ENCODE results near the gene DSCAM.

DNA sequence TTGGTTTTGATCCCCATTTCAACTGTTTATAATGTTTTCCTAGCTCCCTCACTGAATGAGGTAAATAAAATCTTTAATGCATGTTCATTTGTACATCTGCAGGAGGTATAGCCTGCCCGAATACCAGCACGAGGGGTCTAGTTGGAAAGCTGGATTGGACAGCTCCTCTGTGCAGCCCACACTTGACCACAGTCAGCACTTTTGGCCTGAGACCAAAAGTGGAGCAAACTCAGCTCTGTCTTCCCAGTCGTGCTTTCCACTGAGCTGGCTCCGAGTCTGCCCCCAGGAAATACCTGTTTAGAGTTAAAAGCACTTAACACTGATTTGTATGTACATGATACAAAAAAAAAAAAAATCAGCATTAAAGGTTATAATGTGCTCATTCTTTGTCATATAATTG lies 224.4 kb downstream of the DSCAM start:
- TF ChIP-seq EZH2 (IDR thresholded peaks at IDR 0.05; ENCODE audit: low read depth, unreplicated experiment) (no peak), NANOG (IDR thresholded peaks at IDR 0.05; ENCODE audit: borderline replicate concordance) (no peak), EZH2phosphoT487 (IDR thresholded peaks at IDR 0.05; ENCODE audit: unreplicated experiment) (no peak), CREB1 (CRISPR knock-in tag; IDR thresholded peaks at IDR 0.05; ENCODE audit: low read depth) (no peak), POLR2AphosphoS5 (IDR thresholded peaks at IDR 0.05; ENCODE audit: low read depth) (no peak), ZNF114 (CRISPR knock-in tag; IDR thresholded peaks at IDR 0.05) (no peak), JUNB (IDR thresholded peaks at IDR 0.05; ENCODE audit: unreplicated experiment) (no peak), STAT1 (IDR thresholded peaks at IDR 0.05; ENCODE audit: unreplicated experiment) (no peak), ZNF331 (CRISPR knock-in tag; IDR thresholded peaks at IDR 0.05; ENCODE audit: low read depth) (no peak)
- TF ChIP-seq, protein P1, sequence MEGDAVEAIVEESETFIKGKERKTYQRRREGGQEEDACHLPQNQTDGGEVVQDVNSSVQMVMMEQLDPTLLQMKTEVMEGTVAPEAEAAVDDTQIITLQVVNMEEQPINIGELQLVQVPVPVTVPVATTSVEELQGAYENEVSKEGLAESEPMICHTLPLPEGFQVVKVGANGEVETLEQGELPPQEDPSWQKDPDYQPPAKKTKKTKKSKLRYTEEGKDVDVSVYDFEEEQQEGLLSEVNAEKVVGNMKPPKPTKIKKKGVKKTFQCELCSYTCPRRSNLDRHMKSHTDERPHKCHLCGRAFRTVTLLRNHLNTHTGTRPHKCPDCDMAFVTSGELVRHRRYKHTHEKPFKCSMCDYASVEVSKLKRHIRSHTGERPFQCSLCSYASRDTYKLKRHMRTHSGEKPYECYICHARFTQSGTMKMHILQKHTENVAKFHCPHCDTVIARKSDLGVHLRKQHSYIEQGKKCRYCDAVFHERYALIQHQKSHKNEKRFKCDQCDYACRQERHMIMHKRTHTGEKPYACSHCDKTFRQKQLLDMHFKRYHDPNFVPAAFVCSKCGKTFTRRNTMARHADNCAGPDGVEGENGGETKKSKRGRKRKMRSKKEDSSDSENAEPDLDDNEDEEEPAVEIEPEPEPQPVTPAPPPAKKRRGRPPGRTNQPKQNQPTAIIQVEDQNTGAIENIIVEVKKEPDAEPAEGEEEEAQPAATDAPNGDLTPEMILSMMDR (conservative IDR thresholded peaks at IDR 0.05; ENCODE audit: low read depth in 2 of 2), result no peak
- TF ChIP-seq, protein P2, sequence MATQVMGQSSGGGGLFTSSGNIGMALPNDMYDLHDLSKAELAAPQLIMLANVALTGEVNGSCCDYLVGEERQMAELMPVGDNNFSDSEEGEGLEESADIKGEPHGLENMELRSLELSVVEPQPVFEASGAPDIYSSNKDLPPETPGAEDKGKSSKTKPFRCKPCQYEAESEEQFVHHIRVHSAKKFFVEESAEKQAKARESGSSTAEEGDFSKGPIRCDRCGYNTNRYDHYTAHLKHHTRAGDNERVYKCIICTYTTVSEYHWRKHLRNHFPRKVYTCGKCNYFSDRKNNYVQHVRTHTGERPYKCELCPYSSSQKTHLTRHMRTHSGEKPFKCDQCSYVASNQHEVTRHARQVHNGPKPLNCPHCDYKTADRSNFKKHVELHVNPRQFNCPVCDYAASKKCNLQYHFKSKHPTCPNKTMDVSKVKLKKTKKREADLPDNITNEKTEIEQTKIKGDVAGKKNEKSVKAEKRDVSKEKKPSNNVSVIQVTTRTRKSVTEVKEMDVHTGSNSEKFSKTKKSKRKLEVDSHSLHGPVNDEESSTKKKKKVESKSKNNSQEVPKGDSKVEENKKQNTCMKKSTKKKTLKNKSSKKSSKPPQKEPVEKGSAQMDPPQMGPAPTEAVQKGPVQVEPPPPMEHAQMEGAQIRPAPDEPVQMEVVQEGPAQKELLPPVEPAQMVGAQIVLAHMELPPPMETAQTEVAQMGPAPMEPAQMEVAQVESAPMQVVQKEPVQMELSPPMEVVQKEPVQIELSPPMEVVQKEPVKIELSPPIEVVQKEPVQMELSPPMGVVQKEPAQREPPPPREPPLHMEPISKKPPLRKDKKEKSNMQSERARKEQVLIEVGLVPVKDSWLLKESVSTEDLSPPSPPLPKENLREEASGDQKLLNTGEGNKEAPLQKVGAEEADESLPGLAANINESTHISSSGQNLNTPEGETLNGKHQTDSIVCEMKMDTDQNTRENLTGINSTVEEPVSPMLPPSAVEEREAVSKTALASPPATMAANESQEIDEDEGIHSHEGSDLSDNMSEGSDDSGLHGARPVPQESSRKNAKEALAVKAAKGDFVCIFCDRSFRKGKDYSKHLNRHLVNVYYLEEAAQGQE (IDR thresholded peaks at IDR 0.05; ENCODE audit: unreplicated experiment), result peak; percentile 21
- TF ChIP-seq, protein P3, sequence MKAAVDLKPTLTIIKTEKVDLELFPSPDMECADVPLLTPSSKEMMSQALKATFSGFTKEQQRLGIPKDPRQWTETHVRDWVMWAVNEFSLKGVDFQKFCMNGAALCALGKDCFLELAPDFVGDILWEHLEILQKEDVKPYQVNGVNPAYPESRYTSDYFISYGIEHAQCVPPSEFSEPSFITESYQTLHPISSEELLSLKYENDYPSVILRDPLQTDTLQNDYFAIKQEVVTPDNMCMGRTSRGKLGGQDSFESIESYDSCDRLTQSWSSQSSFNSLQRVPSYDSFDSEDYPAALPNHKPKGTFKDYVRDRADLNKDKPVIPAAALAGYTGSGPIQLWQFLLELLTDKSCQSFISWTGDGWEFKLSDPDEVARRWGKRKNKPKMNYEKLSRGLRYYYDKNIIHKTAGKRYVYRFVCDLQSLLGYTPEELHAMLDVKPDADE (IDR thresholded peaks at IDR 0.05), result no peak

Measured in GM23338 (cell line).